Stimulated activated CD4-positive, alpha-beta T cell treated with anti-CD3 and anti-CD28 coated beads, Interleukin-1b, Interleukin-23, amount 100 ng/mL, for 4 hours (primary cell): ENCODE measurements around the gene IFNA4.
A peak's percentile ranks its signal among the peaks of the same experiment; 100 is the strongest.
"Not testable (repeated sequence)": the region's sequence is repeated elsewhere in the genome, so short reads cannot be mapped to it uniquely, and the experiment has no call there.

Source experiments
- DNase-seq, 2 donors: peaks; one replicate each; pipeline ENCODE4 v3.0.0-alpha.2; 2020; ENCODE audit warnings: low read depth in 2 of 2

IFNA4 gene

DNA sequence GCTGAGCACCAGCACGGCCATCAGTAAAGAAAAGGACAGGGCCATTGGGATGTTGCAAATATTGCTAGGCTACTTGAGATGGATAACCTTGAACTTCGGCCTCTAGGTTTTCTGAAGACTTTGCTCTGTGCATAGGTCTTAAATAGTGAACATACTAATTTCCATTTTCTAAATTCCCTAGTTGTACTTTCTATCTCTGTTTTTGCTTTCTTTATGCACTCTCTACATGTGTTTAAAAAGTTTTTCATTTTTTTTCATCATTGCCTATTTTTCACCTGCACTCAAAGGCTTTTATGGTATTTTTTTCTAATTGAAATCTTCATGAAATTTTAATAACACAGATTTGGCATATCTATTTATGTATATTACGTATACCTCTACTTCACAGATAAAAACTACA lies at the start of gene IFNA4:
IFNA4 (minus strand) TSS at position 101 of the 400 bp plus-strand sequence; CDS start at position 45, 56 bp downstream.
- DNase-seq = not testable (repeated sequence)

DNA sequence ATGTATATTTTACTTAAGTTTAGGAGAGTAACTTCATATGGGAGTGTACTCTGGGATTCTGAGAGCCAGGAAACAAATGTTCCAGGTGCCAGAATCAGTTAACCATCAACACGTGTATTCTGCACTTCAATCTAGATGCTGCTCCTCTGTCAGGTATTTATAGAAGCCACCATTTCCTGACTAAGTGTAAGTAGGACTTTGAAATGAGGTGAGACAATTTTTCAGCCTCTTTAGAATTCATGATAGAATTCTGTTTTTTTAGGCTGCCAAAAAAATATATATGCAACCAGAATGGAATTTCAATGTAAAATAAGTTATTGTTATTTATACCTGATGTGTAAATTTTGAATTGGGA lies 49.0 kb upstream of the IFNA4 start:
- DNase-seq = not testable (repeated sequence)

DNA sequence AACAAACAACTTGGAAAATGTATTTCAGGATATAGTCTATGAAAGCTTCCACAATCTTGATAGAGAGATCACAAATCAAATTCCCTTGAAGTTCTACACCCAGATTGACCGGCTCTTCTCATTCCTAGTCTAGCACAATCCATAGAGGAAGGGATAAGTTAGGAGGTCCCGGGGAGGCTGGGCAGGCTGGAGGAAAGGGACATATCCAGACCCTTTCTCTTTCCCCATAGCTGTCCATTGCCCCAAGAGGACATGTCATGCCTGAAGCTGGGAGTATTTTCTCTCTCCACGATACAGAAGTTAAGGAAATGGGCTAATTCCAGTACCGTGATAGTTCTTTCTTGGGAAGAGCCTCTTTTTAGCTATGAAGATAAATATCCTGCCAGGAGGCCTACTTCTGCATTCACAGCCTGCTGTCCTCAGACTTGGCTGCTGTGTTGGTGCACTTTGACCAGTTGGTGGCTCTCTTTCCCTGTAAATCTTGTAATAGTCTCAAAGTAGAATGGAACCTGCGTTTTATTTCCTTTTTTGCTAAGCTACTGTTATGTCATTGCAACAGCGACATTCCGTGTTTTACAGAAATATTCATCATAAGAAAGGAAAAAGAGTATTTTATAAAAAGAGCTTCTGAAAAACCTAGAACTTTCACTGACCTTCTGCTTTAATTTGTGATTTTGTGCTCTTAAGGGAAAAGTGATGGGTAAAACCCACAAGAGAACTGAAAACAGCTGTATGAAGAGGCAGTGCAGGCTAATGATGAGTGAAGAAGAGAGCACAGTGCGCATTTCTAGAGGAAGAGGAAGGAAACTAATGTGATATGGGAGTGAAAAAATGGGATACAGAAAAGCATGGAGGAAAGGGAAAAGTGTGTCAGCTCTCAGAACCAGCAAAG lies 48.3 kb upstream of the IFNA4 start:
- DNase-seq = peak in 1 of 2 donors; percentile 2

DNA sequence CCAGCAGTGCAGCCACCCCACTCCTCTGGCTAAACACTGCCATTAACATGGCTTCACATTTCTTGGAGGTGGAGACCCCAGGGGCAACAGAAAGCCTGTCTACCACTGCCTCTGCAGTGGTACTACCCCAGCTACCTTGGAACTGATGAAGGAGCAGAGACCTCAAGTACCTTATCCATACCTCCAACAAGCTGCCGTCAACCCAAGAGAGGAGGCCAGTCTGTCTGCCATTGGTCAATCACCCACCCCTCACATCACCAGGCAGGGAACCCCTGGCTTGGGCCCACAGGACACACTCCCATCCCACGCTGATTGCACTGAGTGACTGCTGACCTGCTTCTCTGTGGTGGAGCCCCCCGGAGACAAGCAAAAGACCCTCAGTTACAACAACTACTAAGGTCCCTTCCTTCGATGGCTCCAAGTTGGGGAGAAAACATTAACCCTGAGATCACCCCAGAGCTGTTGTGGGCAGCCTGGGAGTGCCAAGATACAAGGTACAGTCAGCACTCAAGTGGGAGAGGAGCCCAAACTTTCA lies 46.8 kb upstream of the IFNA4 start:
- no peak for DNase-seq

DNA sequence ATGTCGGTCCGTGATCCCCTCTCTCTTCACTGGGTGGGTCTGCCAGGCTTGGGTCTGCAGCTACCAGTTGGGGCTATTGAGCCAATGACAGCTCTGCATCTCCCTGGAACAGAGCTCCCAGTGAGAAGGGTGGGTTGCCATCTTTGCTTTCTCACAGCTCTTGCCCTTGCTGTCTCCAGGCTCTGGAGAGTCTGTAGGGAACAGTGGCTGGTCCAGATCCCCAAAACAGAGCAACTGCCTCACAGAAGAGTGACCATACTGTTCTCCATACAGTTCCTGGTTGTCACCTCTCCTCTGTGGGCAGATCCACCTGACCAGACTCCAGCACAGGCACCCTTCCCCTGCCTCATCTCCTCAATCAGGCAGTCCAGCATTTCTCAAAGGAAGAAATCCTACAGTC lies 45.9 kb upstream of the IFNA4 start:
- no peak for DNase-seq

DNA sequence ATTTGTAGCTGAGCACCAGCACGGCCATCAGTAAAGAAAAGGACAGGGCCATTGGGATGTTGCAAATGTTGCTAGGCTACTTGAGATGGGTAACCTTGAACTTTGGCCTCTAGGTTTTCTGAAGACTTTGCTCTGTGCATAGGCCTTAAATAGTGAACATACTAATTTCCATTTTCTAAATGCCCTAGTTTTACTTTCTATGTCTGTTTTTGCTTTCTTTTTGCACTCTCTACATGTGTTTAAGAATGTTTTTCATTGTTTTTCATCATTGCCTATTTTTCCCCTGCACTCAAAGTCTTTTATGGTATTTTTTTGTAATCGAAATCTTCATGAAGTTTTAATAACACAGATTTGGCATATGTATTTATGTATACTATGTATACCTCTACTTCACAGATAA lies 40.7 kb upstream of the IFNA4 start, which contains the start of gene IFNA17:
IFNA17 (minus strand) TSS at position 101 of the 400 bp plus-strand sequence; CDS start at position 52, 49 bp downstream.
- no peak for DNase-seq

DNA sequence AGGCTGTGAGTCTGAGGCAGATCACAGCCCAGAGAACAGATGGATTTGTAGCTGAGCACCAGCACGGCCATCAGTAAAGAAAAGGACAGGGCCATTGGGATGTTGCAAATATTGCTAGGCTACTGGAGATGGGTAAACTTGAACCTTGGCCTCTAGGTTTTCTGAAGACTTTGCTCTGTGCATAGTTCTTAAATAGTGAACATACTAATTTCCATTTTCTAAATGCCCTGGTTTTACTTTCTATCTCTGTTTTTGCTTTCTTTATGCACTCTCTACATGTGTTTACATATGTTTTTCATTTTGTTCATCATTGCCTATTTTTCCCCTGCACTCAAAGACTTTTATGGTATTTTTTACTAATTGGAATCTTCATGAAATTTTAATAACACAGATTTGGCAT lies 29.8 kb upstream of the IFNA4 start, which contains the start of gene IFNA16:
IFNA16 (minus strand) TSS at position 101 of the 400 bp plus-strand sequence; CDS start at position 95, 6 bp downstream.
- not testable (repeated sequence) for DNase-seq

DNA sequence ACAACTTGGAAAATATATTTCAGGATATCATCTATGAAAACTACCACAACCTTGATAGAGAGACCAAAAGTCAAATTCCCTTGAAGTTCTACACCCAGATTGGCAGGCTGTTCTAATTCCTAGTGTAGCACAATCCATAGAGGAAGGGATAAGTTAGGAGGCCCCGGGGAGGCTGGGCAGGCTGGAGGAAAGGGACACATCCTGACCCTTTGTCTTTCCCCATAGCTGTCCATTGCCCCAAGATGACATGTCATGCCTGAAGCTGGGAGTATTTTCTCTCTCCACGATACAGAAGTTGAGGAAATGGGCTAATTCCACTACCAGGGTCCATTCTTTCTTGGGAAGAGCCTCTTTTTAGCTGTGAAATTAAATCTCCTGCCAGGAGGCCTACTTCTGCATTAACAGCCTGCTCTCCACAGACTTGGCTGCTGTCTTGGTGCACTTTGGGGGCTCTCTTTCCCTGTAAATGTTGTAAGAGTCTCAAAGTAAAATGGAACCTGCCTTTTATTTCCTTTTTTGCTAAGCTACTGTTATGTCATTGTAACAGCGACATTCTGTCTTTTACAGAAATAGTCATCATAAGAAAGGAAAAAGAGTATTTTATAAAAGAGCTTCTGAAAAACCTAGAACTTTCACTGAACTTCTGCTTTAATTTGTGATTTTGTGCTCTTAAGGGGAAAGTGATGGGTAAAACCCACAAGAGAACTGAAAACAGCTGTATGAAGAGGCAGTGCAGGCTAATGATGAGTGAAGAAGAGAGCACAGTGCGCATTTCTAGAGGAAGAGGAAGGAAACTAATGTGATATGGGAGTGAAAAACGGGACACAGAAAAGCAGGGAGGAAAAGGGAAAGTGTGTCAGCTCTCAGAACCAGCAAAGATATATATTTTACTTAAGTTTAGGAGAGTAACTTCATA lies 26.3 kb upstream of the IFNA4 start:
- DNase-seq = not testable (repeated sequence)

DNA sequence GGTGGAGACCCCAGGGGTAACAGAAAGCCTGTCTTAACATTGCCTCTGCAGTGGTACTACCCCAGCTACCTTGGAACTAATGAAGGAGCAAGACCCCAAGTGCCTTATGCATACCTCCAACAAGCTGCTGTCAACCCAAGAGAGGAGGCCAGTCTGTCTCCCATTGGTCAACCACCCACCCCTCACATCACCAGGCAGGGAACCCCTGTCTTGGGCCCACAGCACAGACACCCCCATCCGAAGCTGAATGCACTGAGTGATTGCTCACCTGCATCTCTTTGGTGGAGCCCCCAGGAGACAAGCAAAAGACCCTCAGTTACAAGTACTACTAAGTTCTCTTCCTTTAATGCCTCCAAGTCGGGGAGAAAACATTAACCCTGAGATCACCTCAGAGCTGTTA lies 24.8 kb upstream of the IFNA4 start:
- not testable (repeated sequence) for DNase-seq

DNA sequence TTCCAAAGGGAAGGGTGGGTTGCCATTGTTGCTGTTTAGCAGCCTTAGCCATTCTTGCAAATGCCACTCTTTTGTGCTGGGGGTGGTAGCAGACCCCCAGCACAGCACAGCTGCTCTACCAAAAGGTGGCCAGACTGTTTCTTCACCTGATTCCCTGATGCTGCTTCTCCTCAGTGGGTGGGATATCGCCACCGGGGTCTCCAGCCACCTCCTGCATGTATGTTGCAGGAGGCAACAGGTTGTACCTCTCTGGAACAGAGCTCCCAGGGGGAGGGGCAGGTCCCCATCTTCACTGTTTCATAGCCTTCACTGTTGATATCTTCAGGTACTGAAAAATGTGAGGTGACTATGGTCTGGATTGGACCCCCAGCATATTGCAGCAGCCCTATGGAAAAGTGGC lies 23.4 kb upstream of the IFNA4 start:
- not testable (repeated sequence) for DNase-seq

DNA sequence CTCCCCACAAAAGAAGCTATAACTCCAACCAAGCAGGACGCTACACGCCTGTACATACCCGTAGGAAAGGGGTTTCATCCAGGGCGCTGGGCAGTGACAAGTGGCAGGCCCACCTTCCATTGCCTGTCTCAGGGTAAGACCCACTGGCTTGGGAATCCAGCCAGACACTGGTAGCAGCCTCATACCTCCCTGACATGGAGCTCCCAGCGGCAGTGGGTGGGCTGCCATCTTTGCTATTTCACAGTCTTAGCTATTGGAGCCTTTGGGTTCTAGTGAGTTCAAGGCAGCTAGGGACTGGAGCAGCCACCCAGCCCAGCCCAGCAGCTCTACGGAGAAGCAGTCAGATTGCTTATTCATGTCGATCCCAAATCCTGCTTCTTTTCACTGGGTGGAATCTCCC lies 22.9 kb upstream of the IFNA4 start:
- DNase-seq = no peak

DNA sequence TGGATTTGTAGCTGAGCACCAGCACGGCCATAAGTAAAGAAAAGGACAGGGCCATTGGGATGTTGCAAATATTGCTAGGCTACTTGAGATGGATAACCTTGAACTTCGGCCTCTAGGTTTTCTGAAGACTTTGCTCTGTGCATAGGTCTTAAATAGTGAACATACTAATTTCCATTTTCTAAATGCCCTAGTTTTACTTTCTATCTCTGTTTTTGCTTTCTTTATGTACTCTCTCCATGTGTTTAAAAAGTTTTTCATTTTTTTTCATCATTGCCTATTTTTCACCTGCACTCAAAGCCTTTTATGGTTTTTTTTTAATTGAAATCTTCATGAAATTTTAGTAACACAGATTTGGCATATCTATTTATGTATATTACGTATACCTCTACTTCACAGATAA lies 19.7 kb upstream of the IFNA4 start, which contains the start of gene IFNA10:
IFNA10 (minus strand) TSS at position 101 of the 400 bp plus-strand sequence; CDS start at position 55, 46 bp downstream.
- not testable (repeated sequence) for DNase-seq

DNA sequence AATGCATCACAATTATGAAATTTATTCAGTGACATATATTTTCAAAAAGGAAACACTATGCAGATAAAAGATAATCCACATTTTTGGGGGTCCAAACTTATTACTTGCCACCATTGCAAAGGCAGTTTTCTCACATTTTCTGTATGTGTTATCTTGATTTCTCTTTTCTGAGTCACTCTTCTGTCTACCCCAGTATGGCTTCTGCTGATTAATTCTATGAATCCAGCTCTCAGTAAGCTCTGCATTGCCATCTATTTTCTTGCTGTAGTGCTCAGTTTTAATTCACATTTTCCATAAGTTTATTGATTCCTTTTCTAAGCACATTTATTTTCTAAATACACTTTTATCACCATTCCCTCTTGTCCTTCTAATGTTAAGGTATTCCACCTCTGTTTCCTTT lies 17.8 kb upstream of the IFNA4 start:
- DNase-seq = no peak

DNA sequence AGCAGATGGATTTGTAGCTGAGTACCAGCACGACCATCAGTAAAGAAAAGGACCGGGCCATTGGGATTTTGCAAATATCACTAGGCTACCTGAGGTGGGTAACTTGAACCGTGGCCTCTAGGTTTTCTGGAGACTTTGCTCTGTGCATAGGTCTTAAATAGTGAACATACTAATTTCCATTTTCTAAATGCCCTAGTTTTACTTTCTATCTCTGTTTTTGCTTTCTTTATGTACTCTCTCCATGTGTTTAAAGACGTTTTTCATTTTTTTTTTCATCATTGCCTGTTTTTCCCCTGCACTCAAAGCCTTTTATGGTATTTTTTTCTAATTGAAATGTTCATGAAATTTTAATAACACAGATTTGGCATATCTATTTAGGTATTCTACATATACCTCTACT lies 14.7 kb upstream of the IFNA4 start, which contains the start of gene IFNA7:
IFNA7 (minus strand) TSS at position 101 of the 400 bp plus-strand sequence; CDS start at position 61, 40 bp downstream.
- DNase-seq = not testable (repeated sequence)

DNA sequence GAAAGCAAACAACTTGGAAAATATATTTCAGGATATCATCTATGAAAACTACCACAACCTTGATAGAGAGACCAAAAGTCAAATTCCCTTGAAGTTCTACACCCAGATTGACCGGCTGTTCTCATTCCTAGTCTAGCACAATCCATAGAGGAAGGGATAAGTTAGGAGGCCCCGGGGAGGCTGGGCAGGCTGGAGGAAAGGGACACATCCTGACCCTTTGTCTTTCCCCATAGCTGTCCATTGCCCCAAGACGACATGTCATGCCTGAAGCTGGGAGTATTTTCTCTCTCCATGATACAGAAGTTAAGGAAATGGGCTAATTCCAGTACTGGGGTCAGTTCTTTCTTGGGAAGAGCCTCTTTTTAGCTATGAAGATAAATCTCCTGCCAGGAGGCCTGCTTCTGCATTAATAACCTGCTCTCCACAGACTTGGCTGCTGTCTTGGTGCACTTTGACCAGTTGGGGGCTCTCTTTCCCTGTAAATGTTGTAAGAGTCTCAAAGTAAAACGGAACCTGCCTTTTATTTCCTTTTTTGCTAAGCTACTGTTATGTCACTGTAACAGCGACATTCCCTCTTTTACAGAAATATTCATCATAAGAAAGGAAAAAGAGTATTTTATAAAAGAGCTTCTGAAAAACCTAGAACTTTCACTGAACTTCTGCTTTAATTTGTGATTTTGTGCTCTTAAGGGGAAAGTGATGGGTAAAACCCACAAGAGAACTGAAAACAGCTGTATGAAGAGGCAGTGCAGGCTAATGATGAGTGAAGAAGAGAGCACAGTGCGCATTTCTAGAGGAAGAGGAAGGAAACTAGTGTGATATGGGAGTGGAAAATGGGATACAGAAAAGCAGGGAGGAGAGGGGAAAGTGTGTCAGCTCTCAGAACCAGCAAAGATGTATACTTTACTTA lies 7.7 kb upstream of the IFNA4 start:
- DNase-seq = peak in 1 of 2 donors; percentile 11

DNA sequence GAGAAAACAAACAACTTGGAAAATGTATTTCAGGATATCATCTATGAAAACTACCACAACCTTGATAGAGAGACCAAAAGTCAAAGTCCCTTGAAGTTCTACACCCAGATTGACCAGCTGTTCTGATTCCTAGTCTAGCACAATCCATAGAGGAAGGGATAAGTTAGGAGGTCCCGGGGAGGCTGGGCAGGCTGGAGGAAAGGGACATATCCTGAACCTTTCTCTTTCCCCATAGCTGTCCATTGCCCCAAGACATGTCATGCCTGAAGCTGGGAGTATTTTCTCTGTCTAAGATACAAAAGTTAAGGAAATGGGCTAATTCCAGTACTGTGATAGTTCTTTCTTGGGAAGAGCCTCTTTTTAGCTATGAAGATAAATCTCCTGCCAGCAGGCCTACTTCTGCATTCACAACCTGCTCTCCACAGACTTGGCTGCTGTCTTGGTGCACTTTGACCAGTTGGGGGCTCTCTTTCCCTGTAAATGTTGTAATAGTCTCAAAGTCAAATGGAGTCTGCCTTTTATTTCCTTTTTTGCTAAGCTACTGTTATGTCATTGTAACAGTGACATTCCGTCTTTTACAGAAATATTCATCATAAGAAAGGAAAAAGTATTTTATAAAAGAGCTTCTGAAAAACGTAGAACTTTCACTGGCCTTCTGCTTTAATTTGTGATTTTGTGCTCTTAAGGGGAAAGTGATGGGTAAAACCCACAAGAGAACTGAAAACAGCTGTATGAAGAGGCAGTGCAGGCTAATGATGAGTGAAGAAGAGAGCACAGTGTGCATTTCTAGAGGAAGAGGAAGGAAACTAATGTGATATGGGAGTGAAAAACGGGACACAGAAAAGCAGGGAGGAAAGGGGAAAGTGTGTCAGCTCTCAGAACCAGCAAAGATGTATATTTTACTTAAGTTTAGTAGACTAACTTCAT lies 4.3 kb downstream of the IFNA4 start:
- DNase-seq = peak in 1 of 2 donors; percentile 3

DNA sequence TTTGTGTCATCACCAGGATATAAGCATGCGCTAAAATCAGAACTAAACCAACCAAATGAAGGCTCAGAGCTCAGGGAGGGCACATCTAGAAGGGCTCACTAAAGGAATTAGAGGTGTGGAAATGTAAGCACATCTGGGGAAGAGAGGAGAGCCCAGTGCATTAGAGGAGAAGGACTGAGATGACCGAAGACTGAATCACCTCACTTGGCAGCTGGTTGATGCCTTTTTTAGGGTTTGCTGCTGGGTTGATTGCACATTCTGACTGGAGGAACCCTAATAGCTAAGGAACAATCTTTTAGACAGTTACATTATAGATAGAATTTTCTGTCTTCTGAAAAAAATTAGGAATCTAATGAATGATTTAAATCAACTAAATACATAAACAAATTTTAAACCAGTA lies 12.7 kb downstream of the IFNA4 start:
- DNase-seq = no peak

DNA sequence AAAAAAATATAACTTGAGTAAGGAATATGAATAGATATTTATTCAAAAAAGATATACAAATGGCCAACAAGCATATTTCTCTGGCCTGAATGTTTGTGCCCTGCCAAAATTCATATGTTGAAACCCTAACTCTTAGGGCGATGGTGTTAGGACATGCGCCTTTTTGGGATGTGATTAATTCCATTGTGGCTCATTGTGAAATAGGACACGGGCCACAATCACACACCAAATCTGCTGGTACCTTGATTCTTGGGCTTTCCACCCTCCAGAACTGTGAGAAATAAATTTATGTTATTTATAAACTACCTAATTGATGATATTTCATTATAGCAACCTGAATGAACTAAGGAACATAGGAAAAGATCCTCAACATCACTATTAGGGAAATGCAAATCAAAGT lies 15.2 kb downstream of the IFNA4 start:
- no peak for DNase-seq

DNA sequence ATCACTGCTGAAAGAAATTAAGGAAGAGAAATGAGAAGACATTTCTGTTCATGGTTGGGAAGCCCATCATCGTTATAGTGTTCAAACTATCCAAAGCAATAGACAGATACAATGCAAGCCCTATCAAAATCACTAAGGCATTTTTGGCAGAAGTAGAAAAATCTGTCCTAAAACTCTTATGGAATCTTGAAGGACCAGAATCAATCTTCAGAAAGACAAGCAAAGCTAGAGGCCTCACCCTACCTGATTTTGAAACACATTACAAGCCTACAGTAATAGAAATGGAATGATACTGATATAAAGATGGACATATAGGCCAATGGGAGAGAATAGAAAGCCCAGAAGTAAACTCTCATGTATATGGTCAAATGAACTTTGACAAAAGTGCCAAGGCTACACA lies 16.0 kb downstream of the IFNA4 start:
- no peak for DNase-seq
